Hindlimb muscle (tissue), 1 donor: Measurements from ENCODE around the gene PRM3. TPM values are rescaled to one million over a fixed set of nuclear protein-coding genes. Genes with fewer than 3 reads are reported as not detected.

ENCODE experiments used
- DNase-seq: peaks from one replicate; pipeline ENCODE4 v3.0.0-alpha.2; 2013
- polyA plus RNA-seq: library from polyadenylated mRNA; unstranded; fragments of 120-200 nt; gene quantifications from one replicate; pipeline ENCODE4 v1.2.1, GENCODE V29; 2013; ENCODE audit not compliant: insufficient read length

PRM3 gene
- polyA plus RNA-seq, 1 donor, result not detected

DNA sequence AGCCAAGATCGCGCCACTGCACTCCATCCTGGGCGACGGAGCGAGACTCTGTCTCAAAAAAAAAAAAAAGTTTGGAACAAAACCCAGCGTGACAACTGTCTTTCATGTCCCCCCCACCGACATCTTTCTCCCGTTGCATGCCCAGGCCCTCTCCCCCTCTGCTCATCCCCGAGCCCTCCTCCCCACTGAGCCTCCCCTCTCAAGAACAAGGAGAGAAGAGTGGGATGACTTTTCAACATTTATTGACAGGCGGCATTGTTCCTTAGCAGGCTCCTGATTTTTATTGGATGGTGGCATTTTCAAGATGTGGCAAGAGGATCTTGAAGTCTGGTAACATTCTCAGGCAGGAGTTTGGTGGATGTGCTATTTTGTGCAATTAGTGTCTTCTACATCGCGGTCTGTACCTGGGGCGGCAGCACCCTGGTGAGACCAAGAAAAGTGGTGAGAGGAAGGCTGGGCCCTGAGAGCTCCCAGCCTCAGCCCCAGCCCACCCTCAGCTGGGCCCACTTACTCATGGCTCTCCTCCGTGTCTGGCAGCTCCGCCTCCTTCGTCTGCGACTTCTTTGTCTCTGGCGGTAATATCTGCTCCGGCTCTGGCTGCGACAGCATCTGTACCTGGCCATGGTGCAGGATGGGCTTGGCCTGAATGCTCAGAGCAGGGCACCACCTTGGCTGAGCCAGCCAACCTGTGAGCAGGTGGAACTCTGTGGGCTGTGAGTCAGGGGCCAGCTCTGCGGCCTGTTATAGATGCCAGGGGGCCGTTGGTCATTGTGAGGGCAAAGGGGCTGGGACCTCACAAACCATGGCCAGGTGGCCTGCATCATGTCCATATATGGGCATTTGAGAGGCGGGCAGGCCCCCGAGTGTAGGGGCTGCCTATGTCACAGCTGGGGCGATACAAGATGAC is 7.4 kb upstream of the PRM3 start, which contains the start of gene PRM1:
TSS of gene PRM1 (minus strand) at position 715 of the 907 bp plus-strand sequence. CDS start at position 623, 92 bp downstream.
- no peak for DNase-seq

GRCh38 chr16:11278681-11279628 is 5.5 kb upstream of the PRM3 start:
- no peak for DNase-seq

- DNase-seq, result no peak
Observed at GRCh38 chr16:11277607-11278337, 4.3 kb upstream of the PRM3 start.

- DNase-seq, result no peak
Observed at GRCh38 chr16:11276896-11277593, 3.6 kb upstream of the PRM3 start.

GRCh38 chr16:11276143-11276895 is 2.9 kb upstream of the PRM3 start, which contains the start of gene PRM2:
Gene PRM2, minus strand, starts transcription at chr16:11276480. Its CDS starts 110 bp downstream, at chr16:11276370.
- no peak for DNase-seq

- DNase-seq, result no peak
Observed at GRCh38 chr16:11274964-11275363, 1.5 kb upstream of the PRM3 start.

DNA sequence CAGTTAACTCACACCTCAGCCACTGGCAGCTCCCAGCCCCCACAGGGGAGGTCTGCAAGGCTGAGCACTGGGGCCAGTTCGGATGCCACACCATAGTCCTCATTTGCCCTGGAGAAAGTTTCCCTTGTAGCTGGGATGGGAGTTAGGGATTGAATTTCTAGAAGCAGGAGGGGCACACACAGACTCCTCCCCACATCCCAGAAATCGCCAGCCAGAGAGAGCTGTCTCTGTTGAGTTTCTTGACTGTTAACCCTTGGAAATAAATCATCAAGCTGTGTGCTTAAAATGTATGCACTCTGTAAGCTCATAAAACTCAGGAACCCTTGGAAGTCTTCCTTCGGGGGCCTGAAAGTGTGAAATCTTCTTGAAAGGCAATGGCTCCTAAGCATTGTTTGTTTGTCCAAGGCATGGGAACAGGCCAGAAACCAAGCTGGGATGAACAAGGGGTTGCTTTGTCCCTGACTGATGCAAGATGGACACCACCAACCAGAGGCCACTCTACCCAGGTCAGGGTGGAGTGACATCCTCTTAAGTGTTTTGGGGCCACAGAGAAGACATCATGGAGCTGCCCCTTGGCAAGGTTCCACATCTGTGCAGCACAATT is 394 bp upstream of the PRM3 start:
- no peak for DNase-seq

DNA sequence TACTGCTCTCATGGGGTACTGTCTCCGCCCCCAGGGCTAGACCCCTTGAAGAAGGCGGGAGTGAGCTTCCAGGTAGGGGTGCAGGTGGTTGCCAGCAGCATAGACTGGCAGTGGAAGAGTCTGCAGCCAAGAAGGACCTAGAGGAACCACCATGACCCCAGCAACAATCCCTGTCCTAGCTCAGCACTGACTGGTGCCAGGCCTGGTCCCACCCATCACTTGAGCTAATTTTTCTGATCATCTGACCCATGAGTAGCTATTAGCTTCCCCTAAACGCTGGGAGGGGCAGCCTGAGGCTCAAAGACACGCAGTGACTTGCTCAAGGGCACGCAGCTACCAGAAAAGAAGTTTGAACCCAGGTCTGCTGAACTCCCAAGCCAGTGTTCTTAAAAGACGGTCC is 945 bp downstream of the PRM3 start:
- DNase-seq, result no peak

DNA sequence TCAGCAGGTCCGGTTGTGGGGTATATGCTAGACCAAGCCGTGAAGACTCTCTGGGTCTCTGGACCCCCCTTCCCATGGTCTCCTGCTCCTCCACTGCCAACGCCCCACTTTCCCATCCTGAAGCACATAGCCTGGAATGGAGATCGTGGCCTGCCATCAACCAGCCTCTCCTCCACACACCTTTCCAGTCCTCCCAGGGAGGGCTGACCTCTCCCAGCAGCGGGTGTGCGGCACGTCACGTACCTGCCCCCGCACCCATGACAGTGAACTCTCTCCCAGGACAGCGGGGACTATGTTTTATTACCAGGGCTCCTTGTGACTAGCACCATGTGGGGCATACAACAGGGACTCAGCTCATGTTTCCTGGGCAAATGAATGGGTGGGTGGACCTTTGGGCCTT is 1.8 kb downstream of the PRM3 start:
- no peak for DNase-seq

DNA sequence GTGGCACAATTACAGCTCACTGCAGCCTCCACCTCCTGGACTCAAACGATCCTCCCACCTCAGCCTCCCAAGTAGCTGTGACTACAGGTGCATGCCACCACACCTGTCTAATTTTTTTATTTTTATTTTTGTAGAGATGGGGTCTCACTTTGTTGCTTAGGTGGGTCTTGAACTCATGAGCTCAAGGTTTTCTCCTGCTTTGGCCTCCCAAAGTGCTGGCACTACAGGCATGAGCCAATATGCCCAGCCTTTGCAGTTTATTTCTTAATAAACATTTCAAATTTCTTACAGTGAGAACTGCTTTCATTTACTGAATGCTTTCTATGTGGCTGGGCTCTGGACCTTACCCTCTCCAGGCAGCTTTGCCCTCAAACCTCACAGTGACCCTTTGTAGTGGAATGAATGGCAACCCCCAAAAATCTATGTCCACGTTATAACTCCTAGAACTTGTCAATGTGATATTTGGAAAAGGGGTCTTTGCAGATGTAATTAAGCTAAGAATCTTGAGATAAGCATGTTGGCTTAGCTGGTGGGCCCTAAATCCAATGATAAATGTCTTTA is 2.7 kb downstream of the PRM3 start:
- DNase-seq, result no peak

DNA sequence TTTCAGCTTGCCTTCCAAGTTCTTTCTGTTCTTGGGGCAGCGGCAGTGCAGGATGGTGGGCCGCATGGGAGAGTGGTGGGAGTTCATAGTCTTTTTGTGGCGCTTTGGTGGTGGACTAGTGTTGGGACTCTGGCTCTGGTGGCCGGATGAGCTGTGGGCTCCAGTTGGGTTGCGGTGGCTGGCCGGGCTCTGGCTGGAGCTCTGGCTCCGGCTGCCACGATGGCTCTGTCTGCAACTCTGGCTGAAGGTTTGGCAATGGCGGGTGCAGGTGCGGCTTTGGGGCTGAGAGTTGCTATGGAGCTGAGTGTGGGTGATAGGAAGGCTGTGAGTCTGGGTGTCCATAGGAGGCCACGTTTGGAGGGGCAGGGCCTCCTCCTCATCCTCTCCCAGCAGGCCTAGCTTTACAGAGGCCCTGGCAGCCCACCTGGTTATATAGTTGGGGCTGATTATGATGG is 4.5 kb downstream of the PRM3 start, which contains the start of gene TNP2:
TSS of gene TNP2 (minus strand) at position 405 of the 455 bp plus-strand sequence. CDS start at position 342, 63 bp downstream.
- no peak for DNase-seq

DNA sequence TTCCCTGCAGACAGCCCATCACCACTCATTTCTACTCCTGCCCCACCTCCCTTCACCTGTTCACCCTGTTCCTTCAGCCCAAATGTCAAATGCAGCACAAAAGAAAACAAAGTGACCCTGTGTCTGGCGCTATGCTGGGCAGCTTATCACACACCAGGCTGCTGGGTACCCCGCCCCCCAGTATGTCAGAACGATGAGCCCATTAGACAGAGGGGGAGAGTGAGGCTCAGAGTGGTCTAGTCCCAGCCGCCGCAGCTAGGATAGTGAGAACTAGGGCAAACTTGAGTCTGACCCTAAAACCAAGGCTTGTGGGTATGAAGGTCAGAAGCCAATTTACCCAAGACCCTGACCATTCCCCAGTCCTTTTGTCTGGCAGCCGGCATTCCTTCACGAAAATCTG is 8.3 kb downstream of the PRM3 start:
- DNase-seq, result no peak

DNA sequence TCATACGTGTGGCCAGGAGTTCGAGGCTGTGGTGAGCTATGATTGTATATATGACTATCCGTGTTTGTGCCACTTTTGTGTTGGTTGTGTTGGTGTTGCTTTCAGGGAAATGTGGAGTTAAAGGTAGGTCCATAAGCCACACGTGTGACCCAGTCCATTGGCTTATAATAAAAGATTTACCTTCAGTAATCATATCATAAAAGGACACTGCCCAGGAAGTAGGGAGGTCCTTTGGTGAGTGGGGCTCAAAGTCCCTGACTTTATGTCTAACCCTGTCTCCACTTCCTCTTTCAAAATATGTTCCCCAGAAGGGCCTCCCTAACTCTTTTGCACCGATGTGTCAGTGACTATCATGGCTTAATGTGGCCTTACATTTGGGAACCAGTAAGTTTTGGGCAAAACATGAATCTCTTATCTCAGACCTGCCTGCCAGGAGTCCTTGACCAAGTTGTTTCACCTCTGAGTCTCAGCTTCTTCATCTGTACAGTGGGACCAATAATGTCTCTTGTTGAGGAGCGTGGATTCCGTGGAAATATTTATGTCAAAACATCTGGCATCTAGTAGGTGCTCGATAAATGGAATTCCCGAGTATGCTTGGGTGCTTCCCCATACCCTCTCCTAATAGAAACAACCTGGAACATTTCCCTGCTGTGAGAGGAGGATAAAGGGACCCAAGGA is 9.1 kb downstream of the PRM3 start:
- no peak for DNase-seq

GRCh38 chr16:11263737-11264136 is 9.7 kb downstream of the PRM3 start:
- DNase-seq, result no peak

DNA sequence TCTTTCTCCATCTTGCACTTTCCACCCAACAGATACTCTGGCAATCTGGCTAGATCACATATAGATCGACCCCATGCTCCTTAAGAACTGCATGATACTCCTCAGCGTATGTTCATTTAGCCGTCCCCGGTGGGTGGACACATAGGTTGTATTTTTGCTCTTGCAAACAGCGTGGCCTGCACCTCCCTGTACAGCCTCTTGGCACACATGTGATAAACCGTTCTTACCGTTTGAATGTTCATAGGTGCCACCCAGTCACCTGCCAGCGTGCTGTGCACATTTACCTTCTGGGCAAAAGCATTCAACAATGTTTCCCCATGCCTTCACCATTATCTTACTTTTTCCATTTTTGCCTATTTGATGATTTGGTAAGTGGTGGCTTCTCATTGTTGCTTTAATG is 10.5 kb downstream of the PRM3 start:
- DNase-seq, result no peak

- no peak for DNase-seq
Observed at GRCh38 chr16:11260596-11260966, 12.8 kb downstream of the PRM3 start.

GRCh38 chr16:11259655-11260595 is 13.5 kb downstream of the PRM3 start:
- no peak for DNase-seq
